Lower leg skin (tissue), 3 donors: Measurements from ENCODE around the gene MRRF.

ENCODE experiments used
- POLR2A ChIP-seq, 2 donors: fragments of 450-650 bp; IDR thresholded peaks; one replicate each; pipeline ENCODE4 v1.6.1; 2016 to 2017; ENCODE audit warnings: antibody characterized with exemption in 2 of 2, mild to moderate bottlenecking in 1 of 2, moderate library complexity in 1 of 2
- TF ChIP-seq, protein P1 (sequence below), 3 donors: fragments of 450-650 bp; IDR thresholded peaks; one replicate each; pipeline ENCODE4 v1.5.1; 2016; ENCODE audit warnings: antibody characterized with exemption in 3 of 3, mild to moderate bottlenecking in 3 of 3, moderate library complexity in 2 of 3

DNA sequence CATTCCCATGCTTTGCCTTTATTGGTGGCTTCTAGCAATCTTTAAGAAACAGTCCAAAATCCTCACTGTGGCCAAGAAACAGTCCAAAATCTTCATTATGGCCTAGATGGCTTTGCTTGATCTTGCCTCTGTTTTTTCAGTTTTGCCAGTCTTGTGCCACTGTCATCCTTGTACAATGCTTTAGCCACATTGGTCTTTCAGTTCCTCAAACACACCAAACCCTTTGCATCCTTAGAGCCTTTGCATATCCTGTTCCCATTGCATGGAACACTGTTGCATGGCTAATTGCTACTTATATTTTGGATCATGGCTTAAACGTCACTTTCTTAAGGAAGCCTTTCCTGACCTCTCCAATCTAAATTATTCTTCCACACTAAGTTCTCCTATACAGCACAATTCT lies 22.1 kb downstream of the MRRF start:
- TF ChIP-seq, protein P1, sequence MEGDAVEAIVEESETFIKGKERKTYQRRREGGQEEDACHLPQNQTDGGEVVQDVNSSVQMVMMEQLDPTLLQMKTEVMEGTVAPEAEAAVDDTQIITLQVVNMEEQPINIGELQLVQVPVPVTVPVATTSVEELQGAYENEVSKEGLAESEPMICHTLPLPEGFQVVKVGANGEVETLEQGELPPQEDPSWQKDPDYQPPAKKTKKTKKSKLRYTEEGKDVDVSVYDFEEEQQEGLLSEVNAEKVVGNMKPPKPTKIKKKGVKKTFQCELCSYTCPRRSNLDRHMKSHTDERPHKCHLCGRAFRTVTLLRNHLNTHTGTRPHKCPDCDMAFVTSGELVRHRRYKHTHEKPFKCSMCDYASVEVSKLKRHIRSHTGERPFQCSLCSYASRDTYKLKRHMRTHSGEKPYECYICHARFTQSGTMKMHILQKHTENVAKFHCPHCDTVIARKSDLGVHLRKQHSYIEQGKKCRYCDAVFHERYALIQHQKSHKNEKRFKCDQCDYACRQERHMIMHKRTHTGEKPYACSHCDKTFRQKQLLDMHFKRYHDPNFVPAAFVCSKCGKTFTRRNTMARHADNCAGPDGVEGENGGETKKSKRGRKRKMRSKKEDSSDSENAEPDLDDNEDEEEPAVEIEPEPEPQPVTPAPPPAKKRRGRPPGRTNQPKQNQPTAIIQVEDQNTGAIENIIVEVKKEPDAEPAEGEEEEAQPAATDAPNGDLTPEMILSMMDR (IDR thresholded peaks at IDR 0.05) = no peak
- no peak for TF ChIP-seq POLR2A (IDR thresholded peaks at IDR 0.05)
